Kidney epithelial cell (primary cell): ENCODE results near the gene PRRT1B. TPM values are rescaled to one million over a fixed set of nuclear protein-coding genes. Genes with fewer than 3 reads are reported as not detected.

Source experiments
- DNase-seq: peaks from one replicate; pipeline ENCODE4 v3.0.0-alpha.2; 2010; ENCODE audit warnings: low read depth
- H3K27me3 ChIP-seq: 2 replicates; pipeline ENCODE4 v1.6.0; 2011; ENCODE audit warnings: low read length; ENCODE audit not compliant: control insufficient read depth, insufficient read depth
- H3K36me3 ChIP-seq: 2 replicates; pipeline ENCODE4 v1.5.1; 2011; ENCODE audit warnings: low read length; ENCODE audit not compliant: control insufficient read depth, insufficient read depth
- H3K4me3 ChIP-seq: 2 replicates; pipeline ENCODE4 v1.5.1; 2011; ENCODE audit warnings: low read depth, mild to moderate bottlenecking, control low read depth, low read length
- total RNA-seq: library from RNA; depleted of rRNA; stranded (reverse); fragments of >200 nt; gene quantifications from 2 replicates; pipeline ENCODE4 v1.2.3, GENCODE V29; 2015
- TF ChIP-seq, protein P1 (sequence below): IDR thresholded peaks from 2 replicates; pipeline ENCODE4 v1.5.1; 2011; ENCODE audit warnings: mild to moderate bottlenecking, moderate library complexity, low read length, control low read depth, inconsistent platforms; ENCODE audit not compliant: insufficient read depth, poor library complexity, severe bottlenecking

PRRT1B gene
- total RNA-seq, 1 donor from 2014 or later = not detected

DNA sequence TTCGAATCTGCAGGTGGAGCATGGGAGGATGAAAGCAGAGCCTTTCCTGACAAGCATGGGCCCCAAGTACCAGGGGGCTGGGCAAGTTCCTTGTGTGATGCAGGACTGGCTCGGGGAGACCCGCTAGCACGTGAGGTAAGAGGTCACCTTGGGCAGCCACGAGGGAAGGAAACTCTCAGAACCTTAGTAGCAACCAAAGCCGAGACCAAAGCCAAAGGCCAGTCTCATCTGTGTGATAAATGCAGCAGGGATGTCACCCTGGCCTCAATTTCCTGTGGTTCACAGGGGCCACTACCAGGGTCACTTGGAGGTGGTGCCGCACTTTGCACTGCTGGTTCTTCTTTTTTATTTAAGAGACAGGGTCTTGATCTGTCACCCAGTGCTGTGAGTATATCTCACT is 39.5 kb downstream of the PRRT1B start:
- no peak for DNase-seq
- Histone ChIP-seq H3K4me3 (no peak overlapping the region), H3K27me3 (no peaks in the 10 kb centered on the region), H3K36me3 (no peaks in the 10 kb centered on the region)
- TF ChIP-seq, protein P1, sequence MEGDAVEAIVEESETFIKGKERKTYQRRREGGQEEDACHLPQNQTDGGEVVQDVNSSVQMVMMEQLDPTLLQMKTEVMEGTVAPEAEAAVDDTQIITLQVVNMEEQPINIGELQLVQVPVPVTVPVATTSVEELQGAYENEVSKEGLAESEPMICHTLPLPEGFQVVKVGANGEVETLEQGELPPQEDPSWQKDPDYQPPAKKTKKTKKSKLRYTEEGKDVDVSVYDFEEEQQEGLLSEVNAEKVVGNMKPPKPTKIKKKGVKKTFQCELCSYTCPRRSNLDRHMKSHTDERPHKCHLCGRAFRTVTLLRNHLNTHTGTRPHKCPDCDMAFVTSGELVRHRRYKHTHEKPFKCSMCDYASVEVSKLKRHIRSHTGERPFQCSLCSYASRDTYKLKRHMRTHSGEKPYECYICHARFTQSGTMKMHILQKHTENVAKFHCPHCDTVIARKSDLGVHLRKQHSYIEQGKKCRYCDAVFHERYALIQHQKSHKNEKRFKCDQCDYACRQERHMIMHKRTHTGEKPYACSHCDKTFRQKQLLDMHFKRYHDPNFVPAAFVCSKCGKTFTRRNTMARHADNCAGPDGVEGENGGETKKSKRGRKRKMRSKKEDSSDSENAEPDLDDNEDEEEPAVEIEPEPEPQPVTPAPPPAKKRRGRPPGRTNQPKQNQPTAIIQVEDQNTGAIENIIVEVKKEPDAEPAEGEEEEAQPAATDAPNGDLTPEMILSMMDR = no peak

DNA sequence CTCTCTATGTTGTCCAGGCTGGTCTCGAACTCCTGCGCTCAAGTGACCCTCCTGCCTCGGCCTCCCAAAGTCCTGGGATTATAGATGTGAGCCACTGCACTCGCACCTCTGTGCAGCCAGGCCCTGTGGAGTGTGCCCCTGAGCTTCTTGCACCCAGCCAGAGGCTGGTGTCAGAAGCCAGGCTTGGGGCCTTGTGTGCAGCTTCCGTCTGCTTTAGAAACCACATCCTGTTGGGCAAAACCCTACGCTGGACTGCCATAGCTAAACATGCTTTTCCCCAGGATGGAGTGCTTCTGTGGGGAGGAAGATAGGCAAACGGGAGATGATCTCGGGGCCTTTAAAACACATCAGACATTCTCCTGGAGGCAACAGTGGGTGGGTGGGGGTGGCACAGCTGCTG is 40.1 kb downstream of the PRRT1B start:
- TF ChIP-seq, protein P1 = no peak
- no peaks in the 10 kb centered on the region for H3K36me3 ChIP-seq

DNA sequence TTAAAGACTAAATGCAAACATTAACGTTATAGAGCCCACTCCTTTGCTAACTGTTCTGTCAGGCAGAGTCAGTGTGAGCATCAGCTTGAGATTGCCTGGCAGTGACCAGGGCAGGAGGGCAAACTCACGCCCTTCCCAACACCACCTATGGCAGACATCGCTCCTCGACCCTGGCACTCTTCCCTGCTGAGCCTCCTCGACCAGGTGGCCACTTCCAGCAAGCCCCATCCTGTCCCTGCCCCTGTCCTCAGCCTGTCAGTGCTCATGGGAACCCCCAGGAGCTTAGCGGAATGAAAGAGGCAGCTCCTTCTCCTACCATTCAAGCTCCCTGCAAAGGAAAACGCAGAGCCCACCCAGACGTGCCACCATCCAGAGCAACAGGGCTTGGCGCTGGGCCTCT is 42.0 kb downstream of the PRRT1B start:
- Histone ChIP-seq H3K27me3 (no peaks in the 10 kb centered on the region), H3K36me3 (no peaks in the 10 kb centered on the region), H3K4me3 (no peak overlapping the region)
- TF ChIP-seq, protein P1 = no peak
- DNase-seq = no peak

More for the DNA sequence above, 40.1 kb downstream of the PRRT1B start:
- Histone ChIP-seq H3K27me3 (no peaks in the 10 kb centered on the region), H3K4me3 (no peak overlapping the region)
- no peak for DNase-seq

DNA sequence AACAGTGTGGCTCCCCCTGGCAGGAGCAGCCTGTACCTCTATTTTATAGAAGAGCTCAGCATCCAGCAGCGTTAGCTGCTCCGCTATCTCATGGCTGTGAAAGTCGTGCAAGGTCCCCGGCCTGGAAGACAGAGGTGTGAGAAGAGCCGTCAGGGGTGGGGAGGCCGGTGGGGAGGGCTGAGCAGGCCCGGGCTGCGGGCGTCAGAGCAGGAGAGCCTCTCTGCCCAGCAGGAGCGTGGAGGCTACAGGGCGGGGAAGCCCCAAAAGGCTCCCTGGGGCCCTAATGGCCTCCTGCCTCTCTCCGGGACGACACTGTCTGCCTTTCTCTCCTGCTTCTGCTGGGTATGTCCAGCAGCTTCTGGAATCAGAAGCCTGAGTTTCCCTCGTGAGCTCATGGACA is 42.6 kb downstream of the PRRT1B start:
- TF ChIP-seq, protein P1 = no peak
- H3K4me3 ChIP-seq = no peak overlapping the region
- no peaks in the 10 kb centered on the region for H3K27me3 ChIP-seq
- no peak for DNase-seq
- no peaks in the 10 kb centered on the region for H3K36me3 ChIP-seq

DNA sequence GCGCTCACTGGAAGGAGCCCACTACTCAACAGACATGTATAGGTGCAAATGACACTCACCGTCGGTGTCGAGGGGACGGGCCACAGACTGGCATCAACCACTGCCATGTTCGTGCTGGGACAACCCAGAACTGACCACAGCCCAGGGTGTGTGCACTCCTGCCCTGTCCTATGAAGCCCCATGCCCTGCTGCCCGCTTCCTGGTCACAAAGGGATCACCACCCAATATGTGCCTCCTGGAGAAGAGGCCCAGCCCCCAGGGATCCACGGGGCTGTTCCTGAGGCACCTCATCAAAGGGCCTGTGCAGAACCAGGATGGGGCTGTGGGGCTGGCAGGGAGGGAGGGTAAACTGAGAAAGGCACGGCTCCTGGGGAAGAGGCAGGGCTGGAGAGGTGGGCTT is 43.1 kb downstream of the PRRT1B start:
- Histone ChIP-seq H3K4me3 (no peak overlapping the region), H3K36me3 (no peaks in the 10 kb centered on the region), H3K27me3 (no peaks in the 10 kb centered on the region)
- no peak for DNase-seq
- TF ChIP-seq, protein P1 = no peak

DNA sequence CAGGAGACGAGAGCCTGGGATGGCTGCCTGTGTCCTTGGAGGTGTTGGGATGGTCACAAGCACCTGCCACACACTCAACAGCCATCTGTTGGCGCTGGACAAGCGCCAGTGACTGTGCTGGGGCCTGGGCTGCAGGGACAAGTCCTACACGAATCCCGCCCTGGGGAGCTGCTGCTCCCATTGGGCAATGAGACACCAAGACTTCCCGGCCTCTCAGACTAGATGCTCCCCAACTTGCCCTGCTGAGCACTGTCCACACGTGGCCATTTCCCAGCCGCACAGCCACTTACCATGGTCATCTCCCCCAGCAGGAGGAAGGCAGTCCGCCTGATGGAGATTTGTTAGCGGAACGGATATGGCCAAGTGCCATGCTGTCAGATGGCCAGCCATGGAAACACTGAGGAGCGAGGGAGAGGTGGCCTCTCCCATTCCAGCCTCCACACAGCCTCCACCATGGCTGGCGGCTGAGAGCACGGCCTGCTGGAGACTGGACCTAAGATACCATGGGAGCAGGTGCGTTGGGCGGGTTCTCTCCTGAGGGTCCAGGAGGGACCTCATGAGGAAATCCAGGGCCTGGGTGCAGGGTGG is 43.9 kb downstream of the PRRT1B start:
- TF ChIP-seq, protein P1 = no peak
- no peak overlapping the region for H3K4me3 ChIP-seq
- DNase-seq = no peak
- H3K36me3 ChIP-seq = no peaks in the 10 kb centered on the region
- H3K27me3 ChIP-seq = no peaks in the 10 kb centered on the region
